Left hindlimb (tissue), 1 donor: Measurements from ENCODE around the gene RAF1.
"Not testable (repeated sequence)": the region's sequence is repeated elsewhere in the genome, so short reads cannot be mapped to it uniquely, and the experiment has no call there.

Experiments used
- DNase-seq: peaks from one replicate; pipeline ENCODE4 v3.0.0-alpha.2; 2018

The RAF1 gene

GRCh38 chr3:12675115-12675810 is 11.3 kb upstream of the RAF1 start:
- no peak for DNase-seq

DNA sequence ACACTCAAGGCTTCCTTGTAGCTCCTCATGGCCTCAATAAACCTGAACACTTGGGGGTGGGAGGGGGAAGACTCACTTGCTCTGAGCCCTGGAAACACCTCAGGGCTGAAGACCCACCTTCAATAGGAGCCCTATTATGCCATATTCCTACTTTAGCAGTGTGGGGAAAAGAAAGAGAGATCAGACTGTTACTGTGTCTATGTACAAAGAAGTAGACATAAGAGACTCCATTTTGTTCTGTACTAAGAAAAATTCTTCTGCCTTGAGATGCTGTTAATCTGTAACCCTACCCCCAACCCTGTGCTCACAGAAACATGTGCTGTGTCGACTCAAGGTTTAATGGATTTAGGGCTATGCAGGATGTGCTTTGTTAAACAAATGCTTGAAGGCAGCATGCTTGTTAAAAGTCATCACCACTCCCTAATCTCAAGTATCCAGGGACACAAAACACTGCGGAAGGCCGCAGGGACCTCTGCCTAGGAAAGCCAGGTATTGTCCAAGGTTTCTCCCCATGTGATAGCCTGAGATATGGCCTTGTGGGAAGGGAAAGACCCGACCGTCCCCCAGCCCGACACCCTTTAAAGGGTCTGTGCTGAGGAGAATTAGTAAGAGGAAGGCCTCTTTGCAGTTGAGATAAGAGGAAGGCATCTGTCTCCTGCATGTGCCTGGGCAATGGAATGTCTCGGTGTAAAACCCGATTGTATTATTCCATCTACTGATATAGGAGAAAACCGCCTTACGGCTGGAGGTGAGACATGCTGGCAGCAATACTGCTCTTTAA is 10.2 kb upstream of the RAF1 start:
- DNase-seq, result not testable (repeated sequence)

GRCh38 chr3:12671120-12671450 is 7.2 kb upstream of the RAF1 start:
- no peak for DNase-seq

GRCh38 chr3:12670365-12671119 is 6.6 kb upstream of the RAF1 start:
- DNase-seq, result no peak

DNA sequence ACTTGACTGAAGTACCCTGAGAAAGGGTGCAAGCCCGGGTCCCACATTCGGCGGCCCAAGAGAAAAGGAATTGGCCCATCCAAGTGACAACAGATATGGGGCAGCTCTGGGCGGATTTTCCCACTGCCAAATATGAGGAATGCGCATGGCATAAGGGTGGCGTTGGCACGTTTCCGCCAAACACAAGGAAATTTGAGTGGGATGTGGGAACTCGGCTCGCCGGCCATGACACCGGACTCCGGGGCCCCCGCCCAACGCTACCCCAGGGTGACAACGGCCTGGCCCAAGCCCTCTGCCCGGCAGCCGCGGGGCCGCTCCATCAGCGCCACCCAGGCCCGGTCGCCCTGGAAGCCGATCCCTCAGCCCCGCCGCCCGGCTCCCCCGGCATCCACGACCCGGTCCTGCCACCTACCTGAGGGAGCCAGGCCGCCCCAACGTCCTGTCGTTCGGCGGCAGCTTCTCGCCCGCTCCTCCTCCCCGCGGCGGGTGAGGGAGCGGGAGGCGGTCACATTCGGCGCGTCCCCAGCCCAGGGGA is 449 bp downstream of the RAF1 start:
- peak; percentile 75 for DNase-seq

GRCh38 chr3:12662593-12663400 is 1.1 kb downstream of the RAF1 start:
- peak; percentile 65 for DNase-seq

- DNase-seq, result no peak
Observed at GRCh38 chr3:12661926-12662592, 1.9 kb downstream of the RAF1 start.

DNA sequence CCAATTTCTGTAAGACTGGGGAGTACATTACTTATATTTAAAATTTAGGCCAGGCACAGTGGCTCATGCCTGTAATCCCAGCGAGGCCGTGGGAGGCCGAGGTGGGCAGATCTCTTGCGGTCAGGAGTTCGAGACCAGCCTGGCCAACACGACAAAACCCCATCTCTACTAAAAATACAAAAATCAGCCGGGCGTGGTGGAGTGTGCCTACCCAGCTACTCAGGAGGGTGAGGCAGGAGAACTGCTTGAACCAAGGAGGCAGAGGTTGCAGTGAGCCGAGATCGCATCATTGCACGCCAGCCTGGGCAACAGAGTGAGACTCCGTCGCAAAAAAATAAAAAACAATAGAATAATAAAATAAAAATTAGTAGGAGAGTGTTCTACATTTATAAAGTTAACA is 2.5 kb downstream of the RAF1 start:
- DNase-seq, result not testable (repeated sequence)

- no peak for DNase-seq
Observed at GRCh38 chr3:12660196-12660595, 3.7 kb downstream of the RAF1 start.

GRCh38 chr3:12659316-12660015 is 4.5 kb downstream of the RAF1 start:
- no peak for DNase-seq

DNA sequence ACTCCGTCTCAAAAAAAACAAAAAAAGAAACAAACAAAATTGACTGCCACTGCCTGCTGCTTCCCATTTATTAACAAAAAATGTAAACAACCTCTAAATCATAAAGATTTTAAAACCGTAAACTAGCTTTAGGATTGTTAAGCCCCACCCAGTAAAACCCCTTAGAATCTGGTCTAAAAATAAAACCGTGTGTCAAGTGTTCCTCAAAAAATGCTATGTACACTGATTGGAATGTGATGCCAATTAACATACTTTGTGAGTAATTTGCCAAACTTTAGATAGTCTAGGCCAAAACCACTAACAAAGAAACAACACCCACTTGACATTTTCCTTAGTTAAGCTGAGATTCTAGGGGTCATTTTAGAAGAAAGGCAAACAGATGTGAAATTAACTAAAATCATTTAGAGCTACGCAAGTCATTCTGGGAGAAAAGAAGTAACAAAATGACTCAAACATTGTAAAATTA is 5.3 kb downstream of the RAF1 start:
- DNase-seq, result no peak

GRCh38 chr3:12656850-12657249 is 7.1 kb downstream of the RAF1 start:
- no peak for DNase-seq

- no peak for DNase-seq
Observed at GRCh38 chr3:12656193-12656592, 7.7 kb downstream of the RAF1 start.

GRCh38 chr3:12655701-12656100 is 8.2 kb downstream of the RAF1 start:
- no peak for DNase-seq

DNA sequence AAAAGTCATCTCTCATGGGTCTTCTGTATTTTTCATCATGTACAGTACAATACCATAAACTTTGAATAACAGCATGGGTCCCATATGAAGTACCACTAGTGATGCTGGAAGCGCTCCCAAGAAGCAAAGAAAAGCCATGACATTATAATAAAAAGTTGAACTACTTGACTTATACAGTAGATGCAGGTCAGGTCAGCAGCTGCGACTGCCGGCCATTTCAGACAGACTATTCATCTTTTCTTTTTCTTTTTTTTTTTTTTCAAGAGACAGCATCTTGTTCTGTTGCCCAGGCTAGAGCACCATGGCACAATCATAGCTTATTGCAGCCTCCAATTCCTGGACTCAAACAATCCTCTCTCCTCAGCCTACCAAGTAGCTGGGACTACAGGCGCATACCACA is 10.2 kb downstream of the RAF1 start:
- DNase-seq, result no peak

DNA sequence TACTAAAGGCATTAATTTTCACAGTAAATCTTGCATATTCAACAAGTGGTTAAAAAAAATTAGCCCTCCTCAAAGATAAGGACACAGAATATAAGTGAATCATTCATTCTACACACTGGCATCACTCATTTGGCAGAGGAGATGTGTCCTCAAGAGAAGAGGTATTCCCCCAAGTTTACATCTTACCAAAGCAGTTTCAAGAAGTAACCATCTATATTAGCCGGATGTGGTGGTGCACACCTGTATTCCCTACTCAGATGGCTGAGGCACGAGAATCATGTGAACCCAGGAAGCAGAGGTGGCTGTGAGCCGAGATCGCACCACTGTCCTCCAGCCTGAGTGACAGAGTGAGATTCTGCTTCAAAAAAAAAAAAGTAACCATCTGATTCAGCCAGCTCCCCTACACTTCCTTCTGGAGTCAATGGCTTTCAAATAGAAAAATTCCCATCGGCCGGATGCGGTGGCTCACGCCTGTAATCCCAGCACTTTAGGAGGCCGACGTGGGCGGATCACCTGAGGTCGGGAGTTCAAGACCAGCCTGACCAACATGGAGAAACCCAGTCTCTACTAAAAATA is 15.4 kb downstream of the RAF1 start:
- DNase-seq, result no peak

DNA sequence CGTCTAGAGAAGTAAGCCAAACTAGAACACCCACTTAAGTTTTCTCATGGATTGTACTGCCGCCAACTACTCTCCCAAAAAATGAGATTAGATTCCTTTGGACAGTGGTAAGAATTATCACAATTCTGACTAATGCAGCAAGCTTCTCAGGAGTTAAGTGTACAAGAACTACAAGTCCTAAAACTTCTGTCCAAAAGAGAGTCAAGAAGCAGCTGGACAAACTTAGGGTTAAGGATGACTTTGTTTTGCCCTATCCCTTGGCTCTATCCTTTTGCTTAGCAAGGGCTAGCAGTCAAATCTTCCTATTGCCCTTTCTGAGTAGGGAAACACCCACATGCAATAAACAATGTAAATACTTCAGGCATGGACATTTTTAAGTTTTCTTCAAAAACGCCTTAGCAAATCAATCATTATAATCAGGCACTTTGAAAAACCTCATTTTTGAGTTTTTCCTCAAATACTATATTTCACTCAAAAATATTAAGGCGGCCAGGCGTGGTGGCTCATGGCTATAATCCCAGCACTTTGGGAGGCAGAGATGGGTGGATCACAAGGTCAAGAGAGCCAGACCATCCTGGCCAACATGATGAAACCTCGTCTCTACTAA is 19.5 kb downstream of the RAF1 start:
- DNase-seq, result no peak

- no peak for DNase-seq
Observed at GRCh38 chr3:12643724-12644123, 20.2 kb downstream of the RAF1 start.

- no peak for DNase-seq
Observed at GRCh38 chr3:12643010-12643380, 20.9 kb downstream of the RAF1 start.

DNA sequence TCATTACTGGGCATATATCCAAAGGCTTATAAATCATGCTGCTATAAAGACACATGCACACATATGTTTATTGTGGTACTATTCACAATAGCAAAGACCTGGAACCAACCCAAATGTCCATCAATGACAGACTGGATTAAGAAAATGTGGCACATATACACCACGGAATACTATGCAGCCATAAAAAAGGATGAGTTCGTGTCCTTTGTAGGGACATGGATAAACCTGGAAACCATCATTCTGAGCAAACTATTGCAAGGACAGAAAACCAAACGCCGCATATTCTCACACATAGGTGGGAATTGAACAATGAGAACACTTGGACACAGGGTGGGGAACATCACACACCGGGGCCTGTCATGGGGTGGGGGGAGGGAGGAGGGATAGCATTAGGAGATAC is 23.1 kb downstream of the RAF1 start:
- DNase-seq, result not testable (repeated sequence)

DNA sequence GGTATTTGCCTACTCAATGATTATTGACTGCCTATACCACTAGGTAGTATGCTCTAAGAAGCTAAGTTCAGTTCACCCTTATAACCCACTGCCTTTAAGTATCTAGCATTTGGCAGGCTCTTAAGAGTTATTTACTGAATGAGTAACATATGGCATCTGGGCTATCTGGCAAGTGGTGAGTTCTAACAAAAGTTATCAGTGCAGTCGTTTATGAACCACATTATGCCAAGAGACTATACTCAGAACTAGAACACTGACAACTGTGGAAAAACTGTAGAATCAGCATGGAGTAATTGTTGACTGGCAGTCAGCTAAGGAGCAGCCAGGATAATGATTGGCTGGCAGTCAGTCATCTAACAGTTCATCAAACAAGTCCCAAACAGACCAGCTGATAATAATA is 25.8 kb downstream of the RAF1 start:
- no peak for DNase-seq
